MCF 10A (cell line): Measurements from ENCODE around the gene KDM6B. TPM values are rescaled to one million over a fixed set of nuclear protein-coding genes. Genes with fewer than 3 reads are reported as not detected.

Experiments
- BruUV-seq: library from RNA; stranded (reverse); fragments of 400-500 nt; replicated peaks from 2 replicates; lab custom pipeline; 2021; lab: Mats Ljungman, UMichigan
- CTCF ChIA-PET: fragments of 300-600 bp; sonication (Branson Sonifier 250); formaldehyde crosslinking; extraction: SDS; loops from one replicate; lab custom pipeline; 2021; ENCODE audit warnings: antibody characterized with exemption, inconsistent platforms; lab: Yijun Ruan, JAX
- POLR2A ChIA-PET: fragments of 300-600, 350-650 bp; sonication (Branson Sonifier 250); formaldehyde crosslinking; extraction: SDS; loops from one replicate; lab custom pipeline; 2020; ENCODE audit warnings: antibody characterized with exemption, inconsistent platforms; lab: Yijun Ruan, JAX
- DNase-seq: peaks from one replicate; pipeline ENCODE4 v3.0.0-alpha.2; 2018; ENCODE audit not compliant: unreplicated experiment
- H3K27ac Mint-ChIP-seq: one replicate; pipeline ENCODE4 v1.8.0; 2022; ENCODE audit warnings: mild to moderate bottlenecking, low read depth, mixed read lengths; ENCODE audit not compliant: unreplicated experiment
- H3K27me3 Mint-ChIP-seq: one replicate; pipeline ENCODE4 v1.8.0; 2022; ENCODE audit warnings: mixed read lengths; ENCODE audit not compliant: insufficient read depth, unreplicated experiment
- H3K36me3 Mint-ChIP-seq: one replicate; pipeline ENCODE4 v1.8.0; 2022; ENCODE audit warnings: mild to moderate bottlenecking, moderate library complexity, mixed read lengths; ENCODE audit not compliant: insufficient read depth, unreplicated experiment
- H3K4me1 Mint-ChIP-seq: one replicate; pipeline ENCODE4 v1.8.0; 2022; ENCODE audit warnings: mixed read lengths; ENCODE audit not compliant: insufficient read depth, unreplicated experiment
- H3K4me3 Mint-ChIP-seq: one replicate; pipeline ENCODE4 v1.8.0; 2022; ENCODE audit warnings: mild to moderate bottlenecking, moderate library complexity, mixed read lengths; ENCODE audit not compliant: unreplicated experiment
- H3K9me3 Mint-ChIP-seq: one replicate; pipeline ENCODE4 v1.8.0; 2022; ENCODE audit warnings: mixed read lengths; ENCODE audit not compliant: unreplicated experiment
- CTCF ChIP-seq: fragments of 200-600 bp; IDR thresholded peaks from one replicate; pipeline ENCODE4 v1.8.0; 2022; ENCODE audit warnings: antibody characterized with exemption, mild to moderate bottlenecking; ENCODE audit not compliant: unreplicated experiment
- intact Hi-C: fragments of 100-400 bp; cut with micrococcal nuclease; formaldehyde crosslinking; loops from 2 replicates; pipeline ENCODE4 v1.14.1; 2022
- total RNA-seq: library from RNA; stranded (reverse); gene quantifications from 2 replicates; pipeline ENCODE4 v1.2.3, GENCODE V29; 2022

The KDM6B gene
- total RNA-seq, 1 experiment from 2014 or later = 39.8 TPM

- POLR2A ChIA-PET = interaction anchor here (0.7 to 2.1 kb wide), 10 partner anchors 9 to 271 kb away, joined by 3 to 14 read pairs (median 4); partner anchors contain the start of genes KDM6B and NAA38
- Mint-ChIP-seq H3K27ac (no peak overlapping the region), H3K9me3 (no peaks in the 10 kb centered on the region)
These were observed 8.6 kb upstream of the KDM6B start for GRCh38 chr17:7825206-7825990.

GRCh38 chr17:7830616-7831015 lies 3.4 kb upstream of the KDM6B start:
- Mint-ChIP-seq H3K9me3 (no peaks in the 10 kb centered on the region), H3K4me1 (peaks cover 9% of the 10 kb centered on the region), H3K36me3 (no peaks in the 10 kb centered on the region), H3K27ac (no peak overlapping the region), H3K27me3 (peaks cover 10% of the 10 kb centered on the region), H3K4me3 (no peak overlapping the region)
- BruUV-seq = no TSS peak
- POLR2A ChIA-PET = no interaction called here
- intact Hi-C loops = no loop called here
- no peak for TF ChIP-seq CTCF
- CTCF ChIA-PET = interaction anchor here (0.6 to 4.3 kb wide), 4 partner anchors 8 to 88 kb away, joined by 3 to 36 read pairs (median 7); no protein-coding TSS in a partner anchor
- DNase-seq = no peak

More at GRCh38 chr17:7825206-7825990, 8.6 kb upstream of the KDM6B start:
- TF ChIP-seq CTCF = no peak
- Mint-ChIP-seq H3K27me3 (peaks cover 22% of the 10 kb centered on the region), H3K4me1 (peaks cover 22% of the 10 kb centered on the region), H3K36me3 (no peaks in the 10 kb centered on the region), H3K4me3 (no peak overlapping the region)
- no TSS peak for BruUV-seq
- CTCF ChIA-PET = interaction anchor here (0.6 to 4.2 kb wide), 23 partner anchors 8 to 941 kb away, joined by 3 to 27 read pairs (median 5); partner anchors contain the start of gene KDM6B
- DNase-seq = no peak
- intact Hi-C loops = no loop called here

DNA sequence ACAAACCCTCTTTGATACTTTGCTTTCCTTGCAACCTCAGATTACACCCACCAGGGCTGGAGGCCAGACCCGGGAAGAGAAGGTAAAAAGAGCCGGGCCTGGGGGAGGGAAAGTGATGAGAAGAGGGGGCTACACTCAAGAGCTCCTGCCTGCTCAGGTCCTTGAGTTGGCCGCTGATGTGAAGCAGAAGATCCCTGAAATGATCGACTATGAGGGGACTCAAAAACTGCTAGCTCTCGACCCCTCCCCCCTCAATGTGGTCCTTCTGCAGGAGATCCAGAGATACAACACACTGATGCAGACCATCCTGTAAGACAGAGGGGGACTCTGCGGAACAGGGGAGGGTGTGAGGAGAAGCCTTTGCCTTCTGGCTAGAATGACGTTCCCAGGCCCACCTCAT lies 2.8 kb upstream of the KDM6B start:
- POLR2A ChIA-PET = no interaction called here
- intact Hi-C loops = no loop called here
- H3K4me1 Mint-ChIP-seq = peaks cover 10% of the 10 kb centered on the region
- H3K9me3 Mint-ChIP-seq = no peaks in the 10 kb centered on the region
- no peak for DNase-seq
- no TSS peak for BruUV-seq
- no peak overlapping the region for H3K4me3 Mint-ChIP-seq
- no peak for TF ChIP-seq CTCF
- no peak overlapping the region for H3K27ac Mint-ChIP-seq
- H3K36me3 Mint-ChIP-seq = no peaks in the 10 kb centered on the region
- CTCF ChIA-PET = interaction anchor here (0.6 to 4.3 kb wide), 5 partner anchors 9 to 88 kb away, joined by 3 to 36 read pairs (median 3); no protein-coding TSS in a partner anchor
- H3K27me3 Mint-ChIP-seq = peaks cover 10% of the 10 kb centered on the region

DNA sequence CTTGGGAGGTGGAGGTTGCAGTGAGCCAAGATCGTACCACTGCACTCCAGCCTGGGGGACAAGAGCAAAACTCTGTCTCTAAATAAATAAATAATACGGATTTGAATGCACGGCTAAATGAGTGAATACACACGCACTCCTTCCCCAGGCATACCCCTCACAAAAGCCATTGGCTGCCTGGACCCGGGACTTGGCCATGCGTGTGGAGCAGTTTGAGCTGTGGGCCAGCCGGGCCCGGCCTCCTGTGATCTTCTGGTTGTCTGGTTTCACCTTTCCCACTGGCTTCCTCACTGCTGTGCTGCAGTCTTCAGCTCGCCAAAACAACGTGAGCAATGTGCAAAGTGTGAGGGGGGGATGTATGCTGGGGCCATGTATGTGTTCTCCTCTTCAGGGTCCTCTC lies 1.6 kb upstream of the KDM6B start:
- peaks cover 1% of the 10 kb centered on the region for H3K36me3 Mint-ChIP-seq
- no peak for TF ChIP-seq CTCF
- no peak overlapping the region for H3K4me3 Mint-ChIP-seq
- CTCF ChIA-PET = interaction anchor here (0.7 to 4.3 kb wide), 5 partner anchors 10 to 196 kb away, joined by 3 to 36 read pairs (median 8); partner anchors contain the start of gene NAA38
- intact Hi-C loops = no loop called here
- no peaks in the 10 kb centered on the region for H3K9me3 Mint-ChIP-seq
- DNase-seq = no peak
- POLR2A ChIA-PET = interaction anchor here (1.3 to 6.6 kb wide), 3 partner anchors 11 to 24 kb away, joined by 6 to 70 read pairs (median 21); partner anchors contain the start of genes CYB5D1, NAA38 and TMEM88
- no peak overlapping the region for H3K27ac Mint-ChIP-seq
- H3K4me1 Mint-ChIP-seq = peaks cover 22% of the 10 kb centered on the region
- peaks cover 10% of the 10 kb centered on the region for H3K27me3 Mint-ChIP-seq
- BruUV-seq = no TSS peak
